Measurements from ENCODE around the gene SEPHS1. TPM values are rescaled to one million over a fixed set of nuclear protein-coding genes. Genes with fewer than 3 reads are reported as not detected.

The SEPHS1 gene
- total RNA-seq, 1 experiment from 2014 or later = 63.0 TPM

DNA sequence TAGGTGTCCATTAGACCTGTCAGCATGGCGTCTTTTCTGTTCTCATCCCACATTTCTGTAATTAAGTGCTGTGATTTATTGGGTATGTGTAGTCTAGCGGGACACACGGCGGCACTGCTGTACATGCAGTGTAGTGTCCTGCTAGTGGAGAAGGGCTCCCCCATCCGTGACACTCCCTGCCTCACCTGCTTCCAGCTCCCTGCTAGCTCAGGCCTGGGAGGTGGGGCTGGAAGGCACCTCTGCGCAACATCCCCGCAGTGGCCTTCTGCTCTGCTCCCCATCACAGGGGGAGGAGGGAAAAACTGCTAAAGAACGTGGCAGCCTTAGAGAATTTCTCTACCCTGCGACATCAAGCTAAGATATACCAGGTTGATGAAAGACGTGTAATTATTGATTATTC is 19.5 kb downstream of the SEPHS1 start:
- no peaks in the 10 kb centered on the region for H4K20me1 ChIP-seq (ENCODE audit: insufficient read depth)
- no peaks in the 10 kb centered on the region for H3F3A ChIP-seq (ENCODE audit: insufficient read depth, low read depth)
- intact Hi-C loops (cut with micrococcal nuclease; ENCODE audit: unreplicated experiment) = no loop called here
- ChIA-PET CTCF (interaction anchor here (1.0 kb wide), 1 partner anchor 11 kb away, joined by 5 read pairs; no protein-coding TSS in a partner anchor), POLR2A (ENCODE audit: unreplicated experiment) (interaction anchor here (0.7 kb wide), 1 partner anchor 26 kb away, joined by 3 read pairs; no protein-coding TSS in a partner anchor)
- H3K4me3 ChIP-seq = no peak overlapping the region
- no peak for DNase-seq
- no peaks in the 10 kb centered on the region for H3K9me3 ChIP-seq (ENCODE audit: insufficient read depth, low read depth)
- H3K9me2 ChIP-seq (ENCODE audit: insufficient read depth) = no peaks in the 10 kb centered on the region
- no TSS peak for BruUV-seq (replicated peaks)
- H3K4me1 ChIP-seq (replicated peaks; ENCODE audit: insufficient read depth) = no peaks in the 10 kb centered on the region
- no peaks in the 10 kb centered on the region for H3K79me2 ChIP-seq (ENCODE audit: low read depth)
- H3K27ac ChIP-seq = no peak overlapping the region
- no peak overlapping the region for H2AFZ ChIP-seq
- H3K27me3 ChIP-seq (ENCODE audit: insufficient read depth, low read depth) = no peaks in the 10 kb centered on the region
- H3K36me3 ChIP-seq (ENCODE audit: low read depth) = no peaks in the 10 kb centered on the region
- TF ChIP-seq EZH2 (IDR thresholded peaks at IDR 0.05; ENCODE audit: low read depth) = no peak
- TF ChIP-seq, protein P1, sequence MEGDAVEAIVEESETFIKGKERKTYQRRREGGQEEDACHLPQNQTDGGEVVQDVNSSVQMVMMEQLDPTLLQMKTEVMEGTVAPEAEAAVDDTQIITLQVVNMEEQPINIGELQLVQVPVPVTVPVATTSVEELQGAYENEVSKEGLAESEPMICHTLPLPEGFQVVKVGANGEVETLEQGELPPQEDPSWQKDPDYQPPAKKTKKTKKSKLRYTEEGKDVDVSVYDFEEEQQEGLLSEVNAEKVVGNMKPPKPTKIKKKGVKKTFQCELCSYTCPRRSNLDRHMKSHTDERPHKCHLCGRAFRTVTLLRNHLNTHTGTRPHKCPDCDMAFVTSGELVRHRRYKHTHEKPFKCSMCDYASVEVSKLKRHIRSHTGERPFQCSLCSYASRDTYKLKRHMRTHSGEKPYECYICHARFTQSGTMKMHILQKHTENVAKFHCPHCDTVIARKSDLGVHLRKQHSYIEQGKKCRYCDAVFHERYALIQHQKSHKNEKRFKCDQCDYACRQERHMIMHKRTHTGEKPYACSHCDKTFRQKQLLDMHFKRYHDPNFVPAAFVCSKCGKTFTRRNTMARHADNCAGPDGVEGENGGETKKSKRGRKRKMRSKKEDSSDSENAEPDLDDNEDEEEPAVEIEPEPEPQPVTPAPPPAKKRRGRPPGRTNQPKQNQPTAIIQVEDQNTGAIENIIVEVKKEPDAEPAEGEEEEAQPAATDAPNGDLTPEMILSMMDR (conservative IDR thresholded peaks at IDR 0.05) = no peak
- H3K4me2 ChIP-seq = no peak overlapping the region

DNA sequence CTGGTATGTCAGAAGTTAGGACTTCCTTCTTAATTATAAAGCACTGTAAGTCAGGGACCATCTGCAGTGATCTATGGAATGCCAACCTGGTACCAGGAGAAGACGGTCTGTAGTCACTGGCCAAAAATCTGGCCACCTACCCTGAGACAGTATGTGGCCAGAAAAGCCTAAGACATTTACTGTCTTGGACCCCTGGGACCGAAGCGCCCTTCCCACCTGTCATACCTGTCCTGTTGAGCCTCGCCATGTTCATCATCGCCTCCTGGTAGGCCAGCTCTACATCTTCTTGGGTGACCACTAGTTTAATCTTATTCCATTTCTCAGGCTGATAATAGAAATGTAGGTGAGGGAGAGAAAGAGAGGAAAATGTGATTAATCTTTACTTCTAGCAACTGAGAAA is 20.0 kb downstream of the SEPHS1 start:
- no peaks in the 10 kb centered on the region for H3K36me3 ChIP-seq (ENCODE audit: low read depth)

DNA sequence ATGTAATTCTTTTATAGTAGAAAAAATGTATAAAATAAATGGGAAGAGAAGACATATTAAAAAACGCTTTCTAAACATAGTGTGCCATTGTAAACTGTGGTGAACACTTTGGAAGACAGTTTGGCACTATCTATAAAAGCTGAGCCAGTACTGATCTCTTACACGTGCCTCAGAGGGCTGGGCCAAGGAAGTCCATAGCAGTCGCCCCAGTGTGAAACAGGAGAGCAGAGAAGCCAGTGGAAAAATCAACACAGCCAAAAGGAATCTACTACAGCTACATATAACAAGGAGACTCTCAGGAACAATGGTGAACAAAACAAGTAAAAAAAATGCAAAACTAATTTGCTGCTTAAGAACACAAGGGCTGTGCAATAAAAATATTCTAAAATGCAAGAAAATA is 20.6 kb downstream of the SEPHS1 start:
- Histone ChIP-seq H3K36me3 (ENCODE audit: low read depth) (no peaks in the 10 kb centered on the region), H3K27me3 (ENCODE audit: insufficient read depth, low read depth) (no peaks in the 10 kb centered on the region), H3K4me1 (replicated peaks; ENCODE audit: insufficient read depth) (no peaks in the 10 kb centered on the region), H3K4me2 (no peak overlapping the region), H3K9me2 (ENCODE audit: insufficient read depth) (no peaks in the 10 kb centered on the region), H3K27ac (no peak overlapping the region), H3K9me3 (ENCODE audit: insufficient read depth, low read depth) (no peaks in the 10 kb centered on the region), H4K20me1 (ENCODE audit: insufficient read depth) (no peaks in the 10 kb centered on the region), H3K79me2 (ENCODE audit: low read depth) (no peaks in the 10 kb centered on the region), H2AFZ (no peak overlapping the region), H3K4me3 (no peak overlapping the region), H3F3A (ENCODE audit: insufficient read depth, low read depth) (no peaks in the 10 kb centered on the region)
- POLR2A ChIA-PET (ENCODE audit: unreplicated experiment) = interaction anchor here (0.7 kb wide), 1 partner anchor 34 kb away, joined by 4 read pairs; no protein-coding TSS in a partner anchor
- DNase-seq = no peak
- TF ChIP-seq, protein P1 (conservative IDR thresholded peaks at IDR 0.05) = no peak
- TF ChIP-seq EZH2 (IDR thresholded peaks at IDR 0.05; ENCODE audit: low read depth) = no peak
- BruUV-seq (replicated peaks) = no TSS peak
- CTCF ChIA-PET = interaction anchor here (0.7 kb wide), 1 partner anchor 9 kb away, joined by 7 read pairs; no protein-coding TSS in a partner anchor
- intact Hi-C loops (cut with micrococcal nuclease; ENCODE audit: unreplicated experiment) = no loop called here

More for the DNA sequence above, 20.0 kb downstream of the SEPHS1 start:
- Histone ChIP-seq H3K79me2 (ENCODE audit: low read depth) (no peaks in the 10 kb centered on the region), H3K27me3 (ENCODE audit: insufficient read depth, low read depth) (no peaks in the 10 kb centered on the region), H2AFZ (no peak overlapping the region), H3F3A (ENCODE audit: insufficient read depth, low read depth) (no peaks in the 10 kb centered on the region), H3K9me3 (ENCODE audit: insufficient read depth, low read depth) (no peaks in the 10 kb centered on the region), H3K27ac (no peak overlapping the region), H4K20me1 (ENCODE audit: insufficient read depth) (no peaks in the 10 kb centered on the region), H3K9me2 (ENCODE audit: insufficient read depth) (no peaks in the 10 kb centered on the region), H3K4me1 (replicated peaks; ENCODE audit: insufficient read depth) (no peaks in the 10 kb centered on the region), H3K4me2 (no peak overlapping the region), H3K4me3 (no peak overlapping the region)
- ChIA-PET CTCF (no interaction called here), POLR2A (ENCODE audit: unreplicated experiment) (no interaction called here)
- intact Hi-C loops (cut with micrococcal nuclease; ENCODE audit: unreplicated experiment) = no loop called here
- BruUV-seq (replicated peaks) = no TSS peak
- TF ChIP-seq, protein P1 (conservative IDR thresholded peaks at IDR 0.05) = no peak
- no peak for TF ChIP-seq EZH2 (IDR thresholded peaks at IDR 0.05; ENCODE audit: low read depth)
- no peak for DNase-seq
